Measurements from ENCODE around the gene CST6. TPM values are rescaled to one million over a fixed set of nuclear protein-coding genes. Genes with fewer than 3 reads are reported as not detected.

Gene CST6
- total RNA-seq, 2 donors from 2014 or later: not detected

DNA sequence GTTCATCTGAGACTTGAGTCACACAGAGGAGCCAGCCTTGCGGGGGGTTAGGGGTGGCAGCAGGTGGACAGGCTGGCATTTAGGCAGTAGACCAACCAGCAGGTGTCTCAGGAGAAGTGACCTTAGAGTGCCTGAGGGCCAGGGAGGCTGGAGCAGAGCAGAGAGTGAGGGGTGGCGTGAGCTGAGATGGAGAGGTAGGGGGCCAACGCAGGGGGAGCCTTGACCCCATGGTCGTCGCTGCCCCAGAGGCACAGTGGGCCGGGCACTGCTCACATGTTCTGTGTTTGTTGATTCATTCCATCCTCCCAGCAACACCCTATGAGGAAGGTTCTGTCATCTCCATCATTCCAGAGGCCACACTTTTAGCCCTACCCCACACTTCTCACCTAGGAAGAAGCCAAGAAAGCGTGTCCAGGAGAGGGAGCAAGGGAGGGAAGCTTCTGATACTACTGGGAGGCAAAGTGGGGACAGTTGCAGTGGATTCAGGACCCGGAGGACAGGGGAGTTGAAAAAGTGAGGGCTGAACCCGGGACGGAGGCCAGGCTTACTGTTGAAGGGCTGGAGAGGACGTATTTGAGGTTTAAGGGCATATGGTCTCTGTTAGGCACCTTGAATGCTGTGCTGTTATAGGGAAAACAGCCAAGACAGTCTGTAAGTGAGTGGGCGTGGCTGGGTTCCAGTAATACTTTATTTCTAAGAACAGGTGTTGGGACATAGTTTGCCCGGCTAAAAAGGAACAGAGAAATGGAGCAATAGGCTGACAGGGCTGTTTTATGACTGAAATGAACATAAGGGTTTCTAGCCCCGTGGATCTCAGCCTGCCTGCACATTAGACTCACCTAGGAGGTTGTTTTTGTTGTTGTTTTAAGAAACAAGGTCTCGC lies 43.0 kb upstream of the CST6 start:
- Histone ChIP-seq H3K27ac (no peak overlapping the region), H3K36me3 (peaks cover 29% of the 10 kb centered on the region), H3K4me1 (no peaks in the 10 kb centered on the region), H3K27me3 (no peaks in the 10 kb centered on the region), H3K9me3 (no peaks in the 10 kb centered on the region), H3K4me3 (no peak overlapping the region), H3K9ac (ENCODE audit: low read depth in 2 of 2, low read length in 2 of 2) (no peak overlapping the region)
- DNase-seq: no peak
- TF ChIP-seq, protein P1, sequence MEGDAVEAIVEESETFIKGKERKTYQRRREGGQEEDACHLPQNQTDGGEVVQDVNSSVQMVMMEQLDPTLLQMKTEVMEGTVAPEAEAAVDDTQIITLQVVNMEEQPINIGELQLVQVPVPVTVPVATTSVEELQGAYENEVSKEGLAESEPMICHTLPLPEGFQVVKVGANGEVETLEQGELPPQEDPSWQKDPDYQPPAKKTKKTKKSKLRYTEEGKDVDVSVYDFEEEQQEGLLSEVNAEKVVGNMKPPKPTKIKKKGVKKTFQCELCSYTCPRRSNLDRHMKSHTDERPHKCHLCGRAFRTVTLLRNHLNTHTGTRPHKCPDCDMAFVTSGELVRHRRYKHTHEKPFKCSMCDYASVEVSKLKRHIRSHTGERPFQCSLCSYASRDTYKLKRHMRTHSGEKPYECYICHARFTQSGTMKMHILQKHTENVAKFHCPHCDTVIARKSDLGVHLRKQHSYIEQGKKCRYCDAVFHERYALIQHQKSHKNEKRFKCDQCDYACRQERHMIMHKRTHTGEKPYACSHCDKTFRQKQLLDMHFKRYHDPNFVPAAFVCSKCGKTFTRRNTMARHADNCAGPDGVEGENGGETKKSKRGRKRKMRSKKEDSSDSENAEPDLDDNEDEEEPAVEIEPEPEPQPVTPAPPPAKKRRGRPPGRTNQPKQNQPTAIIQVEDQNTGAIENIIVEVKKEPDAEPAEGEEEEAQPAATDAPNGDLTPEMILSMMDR (IDR thresholded peaks at IDR 0.05): no peak
- intact Hi-C loops (cut with DNase I): no loop called here

DNA sequence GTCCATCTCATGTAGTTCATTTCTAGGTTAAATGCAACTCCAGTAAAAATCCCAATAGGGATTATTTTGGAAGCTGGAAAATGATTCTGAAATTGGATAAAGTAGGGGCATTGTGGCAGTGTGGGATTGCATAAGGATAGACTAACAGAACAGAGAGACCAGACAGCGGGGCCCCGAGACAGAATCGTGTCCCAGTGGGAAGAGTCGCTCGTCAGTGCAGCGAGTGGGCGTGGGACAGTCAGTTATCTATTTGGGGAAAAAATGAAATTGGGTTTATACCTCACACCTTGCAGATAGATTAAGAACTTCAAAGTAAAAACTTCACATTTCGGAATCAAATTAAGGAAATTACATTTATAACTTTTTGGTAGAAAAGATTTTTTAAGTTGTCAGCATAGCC lies 39.7 kb upstream of the CST6 start:
- no peaks in the 10 kb centered on the region for H3K27me3 ChIP-seq
- no peak for DNase-seq
- no peaks in the 10 kb centered on the region for H3K9me3 ChIP-seq
- TF ChIP-seq, protein P1 (IDR thresholded peaks at IDR 0.05): no peak
- no peak overlapping the region for H3K4me3 ChIP-seq
- peaks cover 6% of the 10 kb centered on the region for H3K36me3 ChIP-seq
- no peak overlapping the region for H3K9ac ChIP-seq (ENCODE audit: low read depth in 2 of 2, low read length in 2 of 2)
- H3K4me1 ChIP-seq: no peaks in the 10 kb centered on the region
- intact Hi-C loops (cut with DNase I): no loop called here
- H3K27ac ChIP-seq: no peak overlapping the region

GRCh38 chr11:65973439-65974110 lies 38.2 kb upstream of the CST6 start:
- no peak overlapping the region for H3K4me3 ChIP-seq
- intact Hi-C loops (cut with DNase I): no loop called here
- no peaks in the 10 kb centered on the region for H3K27me3 ChIP-seq
- H3K9me3 ChIP-seq: no peaks in the 10 kb centered on the region
- no peak overlapping the region for H3K9ac ChIP-seq (ENCODE audit: low read depth in 2 of 2, low read length in 2 of 2)
- H3K27ac ChIP-seq: no peak overlapping the region
- H3K4me1 ChIP-seq: no peaks in the 10 kb centered on the region
- TF ChIP-seq, protein P1 (IDR thresholded peaks at IDR 0.05): no peak
- DNase-seq: no peak
- peaks cover 13% of the 10 kb centered on the region for H3K36me3 ChIP-seq

DNA sequence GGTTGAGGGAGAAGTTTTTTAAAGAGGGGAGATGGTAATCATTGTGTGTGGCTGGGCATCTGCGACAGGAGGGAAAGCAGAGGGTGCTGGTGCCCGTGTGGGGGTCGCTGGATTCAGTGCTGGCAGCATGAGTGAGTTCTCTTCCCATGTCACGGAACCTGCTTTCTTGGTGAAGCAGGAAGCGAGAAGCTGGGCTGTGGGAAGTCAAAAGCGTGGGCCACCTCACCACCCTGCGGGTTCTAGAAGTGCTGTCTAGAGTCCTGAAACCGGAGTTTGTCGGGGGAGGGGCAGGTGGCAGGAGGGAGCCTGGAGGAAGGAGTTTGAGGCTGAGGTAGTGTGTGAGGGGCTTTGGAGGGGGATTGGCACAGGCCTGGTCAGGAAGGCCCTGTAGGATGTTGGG lies 36.0 kb upstream of the CST6 start:
- TF ChIP-seq, protein P1 (IDR thresholded peaks at IDR 0.05): no peak
- Histone ChIP-seq H3K27ac (no peak overlapping the region), H3K36me3 (peaks cover 13% of the 10 kb centered on the region), H3K9me3 (no peaks in the 10 kb centered on the region), H3K9ac (ENCODE audit: low read depth in 2 of 2, low read length in 2 of 2) (no peak overlapping the region), H3K4me1 (no peaks in the 10 kb centered on the region), H3K27me3 (no peaks in the 10 kb centered on the region), H3K4me3 (no peak overlapping the region)
- intact Hi-C loops (cut with DNase I): no loop called here
- DNase-seq: no peak

- Histone ChIP-seq H3K27me3 (no peaks in the 10 kb centered on the region), H3K27ac (no peak overlapping the region), H3K36me3 (peaks cover 13% of the 10 kb centered on the region), H3K9ac (ENCODE audit: low read depth in 2 of 2, low read length in 2 of 2) (no peak overlapping the region), H3K9me3 (no peaks in the 10 kb centered on the region), H3K4me3 (no peak overlapping the region), H3K4me1 (no peaks in the 10 kb centered on the region)
- intact Hi-C loops (cut with DNase I): no loop called here
- no peak for DNase-seq
- TF ChIP-seq, protein P1 (IDR thresholded peaks at IDR 0.05): no peak
Observed at GRCh38 chr11:65976216-65977176, 35.3 kb upstream of the CST6 start.
